ENCODE measurements around the gene WAS.
"Not testable (repeated sequence)": the region's sequence is repeated elsewhere in the genome, so short reads cannot be mapped to it uniquely, and the experiment has no call there.

- TF ChIP-seq, protein P1, sequence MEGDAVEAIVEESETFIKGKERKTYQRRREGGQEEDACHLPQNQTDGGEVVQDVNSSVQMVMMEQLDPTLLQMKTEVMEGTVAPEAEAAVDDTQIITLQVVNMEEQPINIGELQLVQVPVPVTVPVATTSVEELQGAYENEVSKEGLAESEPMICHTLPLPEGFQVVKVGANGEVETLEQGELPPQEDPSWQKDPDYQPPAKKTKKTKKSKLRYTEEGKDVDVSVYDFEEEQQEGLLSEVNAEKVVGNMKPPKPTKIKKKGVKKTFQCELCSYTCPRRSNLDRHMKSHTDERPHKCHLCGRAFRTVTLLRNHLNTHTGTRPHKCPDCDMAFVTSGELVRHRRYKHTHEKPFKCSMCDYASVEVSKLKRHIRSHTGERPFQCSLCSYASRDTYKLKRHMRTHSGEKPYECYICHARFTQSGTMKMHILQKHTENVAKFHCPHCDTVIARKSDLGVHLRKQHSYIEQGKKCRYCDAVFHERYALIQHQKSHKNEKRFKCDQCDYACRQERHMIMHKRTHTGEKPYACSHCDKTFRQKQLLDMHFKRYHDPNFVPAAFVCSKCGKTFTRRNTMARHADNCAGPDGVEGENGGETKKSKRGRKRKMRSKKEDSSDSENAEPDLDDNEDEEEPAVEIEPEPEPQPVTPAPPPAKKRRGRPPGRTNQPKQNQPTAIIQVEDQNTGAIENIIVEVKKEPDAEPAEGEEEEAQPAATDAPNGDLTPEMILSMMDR (IDR thresholded peaks at IDR 0.05): not testable (repeated sequence)
- TF ChIP-seq POLR2A (IDR thresholded peaks at IDR 0.05): not testable (repeated sequence)
Measured at GRCh38 chrX:48668187-48668586, 15.4 kb upstream of the WAS start.

All from body of pancreas (tissue), 4 donors.